ENCODE results near the gene CTBP2. TPM values are rescaled to one million over a fixed set of nuclear protein-coding genes. Genes with fewer than 3 reads are reported as not detected.

Gene CTBP2
- total RNA-seq, 4 donors from 2014 or later = 92.4 to 136 (median 125) TPM

DNA sequence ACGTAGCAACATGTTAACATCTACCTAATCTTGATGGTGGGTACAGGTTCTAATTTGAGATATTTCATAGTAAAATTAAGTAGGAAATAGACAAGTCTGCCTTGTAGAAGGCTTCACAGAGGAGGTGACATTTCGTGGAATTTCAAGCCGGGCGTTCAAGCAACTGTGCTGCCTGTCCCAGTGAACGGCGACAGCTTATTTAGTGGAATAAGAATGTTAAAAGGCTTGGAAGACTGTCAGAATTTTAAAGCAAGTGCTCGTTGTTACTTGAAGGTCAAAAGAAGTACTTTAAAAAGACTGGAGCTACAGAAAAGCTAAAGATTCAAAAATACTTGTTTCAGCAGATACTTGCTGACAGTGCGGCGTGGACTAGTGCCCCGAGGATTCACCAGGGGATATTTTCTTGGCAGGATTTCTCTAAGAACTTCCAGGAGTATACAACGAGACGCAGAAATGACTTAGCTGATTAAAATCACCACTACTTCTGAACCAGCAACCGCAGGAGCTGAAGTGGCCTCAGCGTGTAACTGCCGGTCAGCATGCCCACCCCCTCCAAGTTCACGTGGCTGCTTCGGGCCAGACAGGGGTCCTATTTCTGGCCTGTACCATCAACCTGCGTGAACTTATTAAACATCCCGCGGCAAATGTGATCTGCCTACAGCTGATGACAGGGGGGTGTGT is 46.5 kb downstream of the CTBP2 start:
- intact Hi-C loops (cut with DNase I) = no loop called here

DNA sequence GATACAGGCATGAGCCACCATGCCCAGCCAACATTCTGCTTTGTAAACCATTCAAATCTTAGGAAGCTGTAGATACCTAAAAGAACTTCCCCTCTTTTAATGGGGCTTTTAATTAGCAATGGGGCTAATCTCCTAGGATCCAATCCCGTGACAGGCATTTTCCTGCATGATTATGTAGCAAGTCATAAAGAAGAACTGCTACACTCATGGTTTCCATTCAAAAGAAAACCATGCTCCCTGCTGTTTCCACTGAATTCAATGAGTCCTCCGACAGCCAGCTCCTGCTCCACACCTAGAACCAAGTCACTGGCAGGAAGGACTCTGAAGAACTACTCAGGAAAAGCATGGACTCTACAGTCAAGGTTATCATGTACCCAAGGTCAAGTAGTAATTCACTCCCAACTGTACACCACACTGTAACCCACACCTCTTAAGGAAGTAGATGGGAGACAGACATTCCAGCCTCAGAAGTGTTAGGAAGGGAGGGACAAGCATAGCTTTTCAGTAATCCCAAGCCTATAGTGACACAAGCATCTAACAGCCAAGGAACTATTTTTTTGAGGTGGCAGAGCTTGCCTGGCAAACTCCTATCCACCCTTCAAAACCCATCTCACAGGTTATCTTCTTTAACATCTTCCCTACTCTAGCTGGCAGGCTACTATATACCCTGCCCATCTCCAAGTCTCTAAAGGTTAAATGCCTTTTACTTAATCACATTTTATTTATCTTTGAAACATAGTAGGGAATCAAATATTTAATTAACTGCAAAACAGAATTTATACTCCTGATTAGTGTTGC is 47.5 kb downstream of the CTBP2 start:
- H3K9me3 ChIP-seq = no peaks in the 10 kb centered on the region
- peaks cover 40 to 55% of the 10 kb centered on the region in 2 donors for H3K4me1 ChIP-seq
- peak overlapping the region; percentile 50 to 80 (median 72) for H3K27ac ChIP-seq
- DNase-seq = no peak
- H3K4me3 ChIP-seq (replicated peaks in 1 of 3) = no peak overlapping the region
- H3K36me3 ChIP-seq = peaks cover 0 to 7% of the 10 kb centered on the region in 2 donors
- no peaks in the 10 kb centered on the region for H3K27me3 ChIP-seq
- WGBS, 2 donors = 94% methylated on average over 2 of the region's 2 CpGs
- no peak for TF ChIP-seq POLR2A (IDR thresholded peaks at IDR 0.05)
- TF ChIP-seq, protein P1, sequence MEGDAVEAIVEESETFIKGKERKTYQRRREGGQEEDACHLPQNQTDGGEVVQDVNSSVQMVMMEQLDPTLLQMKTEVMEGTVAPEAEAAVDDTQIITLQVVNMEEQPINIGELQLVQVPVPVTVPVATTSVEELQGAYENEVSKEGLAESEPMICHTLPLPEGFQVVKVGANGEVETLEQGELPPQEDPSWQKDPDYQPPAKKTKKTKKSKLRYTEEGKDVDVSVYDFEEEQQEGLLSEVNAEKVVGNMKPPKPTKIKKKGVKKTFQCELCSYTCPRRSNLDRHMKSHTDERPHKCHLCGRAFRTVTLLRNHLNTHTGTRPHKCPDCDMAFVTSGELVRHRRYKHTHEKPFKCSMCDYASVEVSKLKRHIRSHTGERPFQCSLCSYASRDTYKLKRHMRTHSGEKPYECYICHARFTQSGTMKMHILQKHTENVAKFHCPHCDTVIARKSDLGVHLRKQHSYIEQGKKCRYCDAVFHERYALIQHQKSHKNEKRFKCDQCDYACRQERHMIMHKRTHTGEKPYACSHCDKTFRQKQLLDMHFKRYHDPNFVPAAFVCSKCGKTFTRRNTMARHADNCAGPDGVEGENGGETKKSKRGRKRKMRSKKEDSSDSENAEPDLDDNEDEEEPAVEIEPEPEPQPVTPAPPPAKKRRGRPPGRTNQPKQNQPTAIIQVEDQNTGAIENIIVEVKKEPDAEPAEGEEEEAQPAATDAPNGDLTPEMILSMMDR (IDR thresholded peaks at IDR 0.05) = no peak
- intact Hi-C loops (cut with DNase I) = no loop called here

More for the DNA sequence above, 46.5 kb downstream of the CTBP2 start:
- H3K4me1 ChIP-seq = peaks cover 50 to 64% of the 10 kb centered on the region in 2 donors
- TF ChIP-seq, protein P1 (IDR thresholded peaks at IDR 0.05) = no peak
- no peak for TF ChIP-seq POLR2A (IDR thresholded peaks at IDR 0.05)
- H3K9me3 ChIP-seq = no peaks in the 10 kb centered on the region
- H3K36me3 ChIP-seq = peaks cover 0 to 2% of the 10 kb centered on the region in 2 donors
- no peaks in the 10 kb centered on the region for H3K27me3 ChIP-seq
- 13 to 24% methylated on average over 20 of the region's 20 CpGs for WGBS, 2 donors
- no peak overlapping the region for H3K4me3 ChIP-seq (replicated peaks in 1 of 3)
- peak overlapping the region; percentile 50 to 80 (median 72) for H3K27ac ChIP-seq
- DNase-seq = peak; percentile 70 to 74

DNA sequence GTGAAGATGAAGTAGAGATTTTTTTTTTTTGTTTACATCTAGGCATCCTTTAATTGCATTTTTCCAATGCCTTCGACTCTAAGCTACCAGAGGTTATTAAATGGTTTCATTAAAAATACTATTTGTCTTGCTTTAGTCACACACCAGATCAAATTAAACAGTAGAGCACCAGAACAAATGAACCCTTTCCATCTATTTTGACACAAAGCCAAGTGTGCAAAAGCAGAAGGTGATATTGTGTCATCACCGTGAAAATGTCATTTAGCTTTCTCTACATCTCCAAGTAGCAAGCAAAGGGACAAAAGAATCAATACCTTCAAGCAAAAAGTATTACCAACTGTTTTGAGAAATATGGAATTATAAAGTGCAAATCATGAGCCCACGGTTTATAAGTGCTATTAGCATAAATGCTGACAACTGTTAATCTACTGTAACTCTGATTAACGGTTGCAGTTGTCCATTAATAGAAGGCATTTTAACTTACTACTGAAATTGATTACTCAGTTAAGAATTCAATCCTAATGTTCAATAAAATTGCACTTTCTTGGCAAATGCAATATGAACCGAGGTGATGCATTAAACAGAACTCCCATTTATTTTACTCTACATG is 49.1 kb downstream of the CTBP2 start:
- H3K4me1 ChIP-seq = peaks cover 29 to 44% of the 10 kb centered on the region in 2 donors
- intact Hi-C loops (cut with DNase I) = no loop called here
- no peak overlapping the region for H3K27ac ChIP-seq
- no peak overlapping the region for H3K4me3 ChIP-seq (replicated peaks in 1 of 3)
- WGBS, 2 donors = 63 to 65% methylated on average over 5 of the region's 5 CpGs
- H3K9me3 ChIP-seq = no peaks in the 10 kb centered on the region
- DNase-seq = no peak
- H3K36me3 ChIP-seq = peaks cover 9 to 17% of the 10 kb centered on the region in 2 donors
- TF ChIP-seq POLR2A (IDR thresholded peaks at IDR 0.05) = no peak
- TF ChIP-seq, protein P1 (IDR thresholded peaks at IDR 0.05) = no peak
- H3K27me3 ChIP-seq = no peaks in the 10 kb centered on the region

DNA sequence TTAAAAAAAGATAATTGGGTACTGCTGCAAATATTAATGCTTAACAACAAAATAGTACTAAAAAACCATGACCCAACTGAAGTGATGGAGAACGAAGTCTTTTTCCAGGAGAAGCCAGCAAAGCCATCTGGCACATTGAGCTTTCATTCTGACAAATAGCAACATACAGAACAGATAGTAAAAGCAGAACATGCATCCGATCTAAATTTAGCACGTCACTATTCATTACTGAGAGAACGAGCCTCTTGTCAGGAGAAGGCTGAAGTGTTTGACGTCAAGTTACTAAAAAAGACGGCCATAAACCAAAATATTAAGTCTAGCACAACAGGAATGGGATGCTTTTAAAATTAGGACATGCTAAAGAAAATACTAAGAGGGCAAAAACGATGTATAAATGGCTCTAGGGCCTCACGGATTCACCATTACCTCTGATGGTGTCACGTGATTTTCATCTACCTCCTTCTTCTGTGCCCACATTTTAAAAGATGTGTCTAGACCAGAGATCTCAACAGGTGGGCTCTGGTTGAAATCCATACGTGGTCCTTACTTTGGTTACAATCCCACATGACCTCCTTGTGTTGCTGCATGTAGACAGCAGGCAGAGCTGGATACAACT is 52.3 kb downstream of the CTBP2 start:
- DNase-seq = no peak
- peaks cover 9 to 17% of the 10 kb centered on the region in 2 donors for H3K36me3 ChIP-seq
- 96% methylated on average over 10 of the region's 10 CpGs for WGBS, 2 donors
- H3K4me1 ChIP-seq = peaks cover 6 to 36% of the 10 kb centered on the region in 2 donors
- H3K9me3 ChIP-seq = no peaks in the 10 kb centered on the region
- no peak overlapping the region for H3K4me3 ChIP-seq (replicated peaks in 1 of 3)
- no peak overlapping the region for H3K27ac ChIP-seq
- TF ChIP-seq, protein P1 (IDR thresholded peaks at IDR 0.05) = no peak
- no peak for TF ChIP-seq POLR2A (IDR thresholded peaks at IDR 0.05)
- no peaks in the 10 kb centered on the region for H3K27me3 ChIP-seq
- intact Hi-C loops (cut with DNase I) = no loop called here

All from thyroid gland (tissue), 4 donors.